Suprapubic skin (tissue), 4 donors: ENCODE measurements around the gene WDR12. TPM values are rescaled to one million over a fixed set of nuclear protein-coding genes. Genes with fewer than 3 reads are reported as not detected.

ENCODE experiments used
- DNase-seq, 2 donors: peaks; one replicate each; pipeline ENCODE4 v3.0.0-alpha.2; 2019; ENCODE audit warnings: low spot score in 2 of 2
- H3K27ac ChIP-seq: fragments of 200-600 bp; sonication (generic); one replicate; pipeline ENCODE4 v1.5.1; 2019
- H3K27me3 ChIP-seq: fragments of 200-600 bp; sonication (generic); one replicate; pipeline ENCODE4 v1.5.1; 2019
- H3K36me3 ChIP-seq: fragments of 200-600 bp; sonication (generic); one replicate; pipeline ENCODE4 v1.5.1; 2019
- H3K4me1 ChIP-seq: fragments of 200-600 bp; sonication (generic); one replicate; pipeline ENCODE4 v1.5.1; 2019
- H3K4me3 ChIP-seq: fragments of 200-600 bp; sonication (generic); one replicate; pipeline ENCODE4 v1.5.1; 2019; ENCODE audit warnings: mild to moderate bottlenecking
- H3K9me3 ChIP-seq: fragments of 200-600 bp; sonication (generic); one replicate; pipeline ENCODE4 v1.5.1; 2019
- CTCF ChIP-seq, 2 donors: fragments of 200-600 bp in 1 of 2; fragments of 450-650 bp in 1 of 2; sonication (generic) in 1 of 2; IDR thresholded peaks; one replicate each; pipeline ENCODE4 v1.5.1; 2016 to 2019; ENCODE audit warnings: antibody characterized with exemption in 2 of 2, mild to moderate bottlenecking in 1 of 2, moderate library complexity in 1 of 2
- EP300 ChIP-seq: sonication (generic); formaldehyde crosslinking; IDR thresholded peaks from one replicate; pipeline ENCODE4 v1.6.1; 2017; ENCODE audit warnings: antibody characterized with exemption
- POLR2A ChIP-seq, 2 donors: fragments of 450-650 bp; IDR thresholded peaks; one replicate each; pipeline ENCODE4 v1.6.1; 2017; ENCODE audit warnings: antibody characterized with exemption in 2 of 2, mild to moderate bottlenecking in 2 of 2, moderate library complexity in 2 of 2
- POLR2AphosphoS5 ChIP-seq, 3 donors: sonication (generic); formaldehyde crosslinking; IDR thresholded peaks; one replicate each; pipeline ENCODE4 v1.6.1; 2017; ENCODE audit warnings: antibody characterized with exemption in 3 of 3
- WGBS: methylation state at CpG from one replicate; pipeline ENCODE4 v1.1.5; 2018; 5-methylcytosine and 5-hydroxymethylcytosine counted together
- total RNA-seq, 4 donors: library from RNA; depleted of rRNA; stranded (reverse); fragments of >200 nt; gene quantifications; one replicate each; pipeline ENCODE4 v1.1.0, GENCODE V29; 2016

Gene WDR12
- total RNA-seq, 4 donors from 2014 or later: 18.2 to 30.2 (median 26.2) TPM

GRCh38 chr2:202944816-202945215 is 33.3 kb upstream of the WDR12 start:
- no peaks in the 10 kb centered on the region for H3K4me1 ChIP-seq
- 89% methylated on average over 3 of the region's 3 CpGs for WGBS
- H3K4me3 ChIP-seq: no peak overlapping the region
- no peaks in the 10 kb centered on the region for H3K27me3 ChIP-seq
- TF ChIP-seq POLR2AphosphoS5 (IDR thresholded peaks at IDR 0.05) (no peak), EP300 (no peak), CTCF (IDR thresholded peaks at IDR 0.05) (no peak), POLR2A (IDR thresholded peaks at IDR 0.05) (no peak)
- H3K27ac ChIP-seq: no peak overlapping the region
- peaks cover 21% of the 10 kb centered on the region for H3K36me3 ChIP-seq
- H3K9me3 ChIP-seq: peaks cover 4% of the 10 kb centered on the region
- no peak for DNase-seq

GRCh38 chr2:202944408-202944807 is 32.9 kb upstream of the WDR12 start:
- no peak overlapping the region for H3K4me3 ChIP-seq
- no peak for DNase-seq
- no peak overlapping the region for H3K27ac ChIP-seq
- no peaks in the 10 kb centered on the region for H3K4me1 ChIP-seq
- H3K36me3 ChIP-seq: peaks cover 23% of the 10 kb centered on the region
- peaks cover 4% of the 10 kb centered on the region for H3K9me3 ChIP-seq
- TF ChIP-seq POLR2A (IDR thresholded peaks at IDR 0.05) (no peak), CTCF (IDR thresholded peaks at IDR 0.05) (no peak), EP300 (no peak), POLR2AphosphoS5 (IDR thresholded peaks at IDR 0.05) (no peak)
- H3K27me3 ChIP-seq: no peaks in the 10 kb centered on the region
- WGBS: 69% methylated on average over 1 of the region's 1 CpG

- Histone ChIP-seq H3K9me3 (no peaks in the 10 kb centered on the region), H3K4me3 (no peak overlapping the region), H3K27ac (no peak overlapping the region), H3K36me3 (peaks cover 34% of the 10 kb centered on the region), H3K27me3 (no peaks in the 10 kb centered on the region), H3K4me1 (no peaks in the 10 kb centered on the region)
- 96% methylated on average over 4 of the region's 4 CpGs for whole genome bisulfite sequencing
- TF ChIP-seq POLR2AphosphoS5 (IDR thresholded peaks at IDR 0.05) (no peak), EP300 (no peak), CTCF (IDR thresholded peaks at IDR 0.05) (no peak), POLR2A (IDR thresholded peaks at IDR 0.05) (no peak)
- no peak for DNase-seq
Observed at GRCh38 chr2:202941771-202942170, 30.3 kb upstream of the WDR12 start.

- 97% methylated on average over 3 of the region's 3 CpGs for WGBS
Observed at GRCh38 chr2:202938960-202939359, 27.5 kb upstream of the WDR12 start.

DNA sequence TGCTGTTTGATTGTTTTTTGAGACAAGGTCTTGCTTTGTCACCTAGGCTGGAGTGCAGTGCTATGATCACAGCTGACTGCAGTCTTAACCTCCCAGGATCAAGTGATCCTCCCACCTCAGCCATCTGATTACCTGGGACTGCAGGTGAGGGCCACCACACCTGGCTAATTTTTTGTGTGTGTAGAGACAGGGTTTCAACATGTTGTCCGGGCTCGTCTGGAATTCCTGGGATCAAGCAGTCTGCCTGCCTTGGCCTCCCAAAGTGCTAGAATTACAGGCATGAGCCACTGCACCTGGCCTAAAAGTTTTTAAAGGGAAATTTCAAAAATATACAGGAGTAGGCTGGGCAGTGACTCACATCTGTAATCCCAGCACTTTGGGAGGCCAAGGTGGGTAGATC is 23.0 kb upstream of the WDR12 start:
- no peaks in the 10 kb centered on the region for H3K4me1 ChIP-seq
- no peak for DNase-seq
- no peak overlapping the region for H3K4me3 ChIP-seq
- TF ChIP-seq POLR2AphosphoS5 (IDR thresholded peaks at IDR 0.05) (no peak), EP300 (no peak), CTCF (IDR thresholded peaks at IDR 0.05) (no peak), POLR2A (IDR thresholded peaks at IDR 0.05) (no peak)
- peaks cover 17% of the 10 kb centered on the region for H3K36me3 ChIP-seq
- WGBS: 100% methylated on average over 2 of the region's 2 CpGs
- no peaks in the 10 kb centered on the region for H3K27me3 ChIP-seq
- H3K27ac ChIP-seq: no peak overlapping the region
- H3K9me3 ChIP-seq: no peaks in the 10 kb centered on the region

More at GRCh38 chr2:202938960-202939359, 27.5 kb upstream of the WDR12 start:
- H3K27ac ChIP-seq: no peak overlapping the region
- no peak overlapping the region for H3K4me3 ChIP-seq
- H3K4me1 ChIP-seq: no peaks in the 10 kb centered on the region
- DNase-seq: no peak
- H3K27me3 ChIP-seq: no peaks in the 10 kb centered on the region
- H3K36me3 ChIP-seq: peaks cover 31% of the 10 kb centered on the region
- no peak for TF ChIP-seq POLR2AphosphoS5 (IDR thresholded peaks at IDR 0.05)
- TF ChIP-seq EP300: no peak
- TF ChIP-seq POLR2A (IDR thresholded peaks at IDR 0.05): no peak
- no peak for TF ChIP-seq CTCF (IDR thresholded peaks at IDR 0.05)
- H3K9me3 ChIP-seq: no peaks in the 10 kb centered on the region
